Measurements from ENCODE around the gene GPR21. TPM values are rescaled to one million over a fixed set of nuclear protein-coding genes. Genes with fewer than 3 reads are reported as not detected.

GPR21 gene
- total RNA-seq, 1 donor, result 1.4 TPM

DNA sequence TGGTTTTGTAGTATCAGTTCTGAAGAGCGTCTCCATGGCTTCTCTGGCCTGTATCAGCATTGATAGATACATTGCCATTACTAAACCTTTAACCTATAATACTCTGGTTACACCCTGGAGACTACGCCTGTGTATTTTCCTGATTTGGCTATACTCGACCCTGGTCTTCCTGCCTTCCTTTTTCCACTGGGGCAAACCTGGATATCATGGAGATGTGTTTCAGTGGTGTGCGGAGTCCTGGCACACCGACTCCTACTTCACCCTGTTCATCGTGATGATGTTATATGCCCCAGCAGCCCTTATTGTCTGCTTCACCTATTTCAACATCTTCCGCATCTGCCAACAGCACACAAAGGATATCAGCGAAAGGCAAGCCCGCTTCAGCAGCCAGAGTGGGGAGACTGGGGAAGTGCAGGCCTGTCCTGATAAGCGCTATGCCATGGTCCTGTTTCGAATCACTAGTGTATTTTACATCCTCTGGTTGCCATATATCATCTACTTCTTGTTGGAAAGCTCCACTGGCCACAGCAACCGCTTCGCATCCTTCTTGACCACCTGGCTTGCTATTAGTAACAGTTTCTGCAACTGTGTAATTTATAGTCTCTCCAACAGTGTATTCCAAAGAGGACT, 1.5 kb downstream of the GPR21 start:
- Histone ChIP-seq H4K20me1 (ENCODE audit: insufficient read depth, low read length) (peaks cover 3% of the 10 kb centered on the region), H3K4me2 (ENCODE audit: insufficient read depth, low read length) (no peak overlapping the region), H3K79me2 (ENCODE audit: insufficient read depth, low read length) (no peaks in the 10 kb centered on the region), H3K4me3 (ENCODE audit: insufficient read depth, low read length) (no peak overlapping the region), H2AFZ (ENCODE audit: low read length) (no peak overlapping the region), H3K36me3 (ENCODE audit: insufficient read depth, low read length) (peaks cover 10% of the 10 kb centered on the region), H3K27me3 (ENCODE audit: insufficient read depth, low read length) (no peaks in the 10 kb centered on the region), H3K4me1 (ENCODE audit: insufficient read depth, low read length) (peaks cover 17% of the 10 kb centered on the region), H3K9me3 (ENCODE audit: low read depth, low read length) (no peaks in the 10 kb centered on the region), H3K27ac (ENCODE audit: low read depth, low read length) (no peak overlapping the region)
- DNase-seq (ENCODE audit: insufficient read length, low spot score, missing footprints), result peak; percentile 51
- TF ChIP-seq, protein P1, sequence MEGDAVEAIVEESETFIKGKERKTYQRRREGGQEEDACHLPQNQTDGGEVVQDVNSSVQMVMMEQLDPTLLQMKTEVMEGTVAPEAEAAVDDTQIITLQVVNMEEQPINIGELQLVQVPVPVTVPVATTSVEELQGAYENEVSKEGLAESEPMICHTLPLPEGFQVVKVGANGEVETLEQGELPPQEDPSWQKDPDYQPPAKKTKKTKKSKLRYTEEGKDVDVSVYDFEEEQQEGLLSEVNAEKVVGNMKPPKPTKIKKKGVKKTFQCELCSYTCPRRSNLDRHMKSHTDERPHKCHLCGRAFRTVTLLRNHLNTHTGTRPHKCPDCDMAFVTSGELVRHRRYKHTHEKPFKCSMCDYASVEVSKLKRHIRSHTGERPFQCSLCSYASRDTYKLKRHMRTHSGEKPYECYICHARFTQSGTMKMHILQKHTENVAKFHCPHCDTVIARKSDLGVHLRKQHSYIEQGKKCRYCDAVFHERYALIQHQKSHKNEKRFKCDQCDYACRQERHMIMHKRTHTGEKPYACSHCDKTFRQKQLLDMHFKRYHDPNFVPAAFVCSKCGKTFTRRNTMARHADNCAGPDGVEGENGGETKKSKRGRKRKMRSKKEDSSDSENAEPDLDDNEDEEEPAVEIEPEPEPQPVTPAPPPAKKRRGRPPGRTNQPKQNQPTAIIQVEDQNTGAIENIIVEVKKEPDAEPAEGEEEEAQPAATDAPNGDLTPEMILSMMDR (IDR thresholded peaks at IDR 0.05; ENCODE audit: extremely low read depth, low read depth, low read length), result no peak

DNA sequence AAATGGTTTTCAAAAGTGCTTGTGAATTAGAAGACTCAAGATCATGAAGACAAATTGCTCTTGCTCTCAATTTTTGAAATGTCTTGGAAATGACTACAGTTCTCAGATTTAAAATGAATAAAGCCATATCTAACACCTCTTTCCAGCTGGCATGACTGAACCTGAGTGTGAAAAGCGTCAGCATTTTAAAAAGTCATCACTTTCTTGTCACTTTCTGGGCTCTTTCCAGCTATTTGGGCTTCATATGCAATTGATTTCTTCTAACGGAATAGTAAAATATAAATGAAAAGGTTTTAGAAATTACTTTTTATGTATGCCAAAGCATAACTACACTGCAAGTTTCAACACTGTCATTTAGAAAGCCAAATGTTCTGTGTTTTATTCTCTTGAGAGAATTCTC, 2.3 kb downstream of the GPR21 start:
- Histone ChIP-seq H3K27ac (ENCODE audit: low read depth, low read length) (no peak overlapping the region), H3K27me3 (ENCODE audit: insufficient read depth, low read length) (no peaks in the 10 kb centered on the region), H3K79me2 (ENCODE audit: insufficient read depth, low read length) (no peaks in the 10 kb centered on the region), H3K4me1 (ENCODE audit: insufficient read depth, low read length) (peaks cover 17% of the 10 kb centered on the region), H3K9me3 (ENCODE audit: low read depth, low read length) (no peaks in the 10 kb centered on the region), H3K4me2 (ENCODE audit: insufficient read depth, low read length) (no peak overlapping the region), H4K20me1 (ENCODE audit: insufficient read depth, low read length) (peaks cover 3% of the 10 kb centered on the region), H2AFZ (ENCODE audit: low read length) (no peak overlapping the region), H3K36me3 (ENCODE audit: insufficient read depth, low read length) (peaks cover 10% of the 10 kb centered on the region), H3K4me3 (ENCODE audit: insufficient read depth, low read length) (no peak overlapping the region)
- TF ChIP-seq, protein P1 (IDR thresholded peaks at IDR 0.05; ENCODE audit: extremely low read depth, low read depth, low read length), result no peak
- DNase-seq (ENCODE audit: insufficient read length, low spot score, missing footprints), result no peak

DNA sequence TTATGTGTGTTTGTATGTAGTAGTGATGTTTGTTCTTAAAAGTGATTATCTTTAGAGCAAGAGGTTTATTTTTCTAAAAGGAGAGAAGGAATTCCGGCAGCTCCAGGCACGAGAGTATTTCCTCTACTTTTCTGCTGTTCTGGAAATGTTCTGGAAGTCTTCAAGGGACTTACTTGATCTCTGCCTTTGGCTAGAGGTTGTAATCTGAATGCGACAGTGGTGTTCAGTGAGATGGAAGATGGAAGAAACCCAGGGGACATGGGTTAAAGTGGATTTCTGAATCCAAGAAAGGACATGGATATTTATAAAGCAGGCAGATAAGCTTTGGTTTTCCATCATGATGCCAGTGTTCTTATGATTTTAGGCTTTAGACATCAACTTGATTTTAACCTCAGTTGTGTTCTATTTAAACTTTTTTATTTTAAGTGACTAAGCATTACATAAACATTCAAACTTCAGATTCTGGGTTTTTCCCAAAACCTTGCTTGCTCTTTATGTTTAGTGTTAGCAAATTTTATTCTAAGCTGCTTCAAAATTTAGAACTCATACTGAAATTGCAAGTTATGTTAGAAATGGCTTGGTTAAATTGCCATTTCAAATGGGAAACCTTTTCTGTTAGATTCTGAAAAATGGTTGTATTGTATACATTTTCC, 3.6 kb downstream of the GPR21 start:
- TF ChIP-seq, protein P1 (IDR thresholded peaks at IDR 0.05; ENCODE audit: extremely low read depth, low read depth, low read length), result no peak
- no peak for DNase-seq (ENCODE audit: insufficient read length, low spot score, missing footprints)
- peaks cover 17% of the 10 kb centered on the region for H3K4me1 ChIP-seq (ENCODE audit: insufficient read depth, low read length)

DNA sequence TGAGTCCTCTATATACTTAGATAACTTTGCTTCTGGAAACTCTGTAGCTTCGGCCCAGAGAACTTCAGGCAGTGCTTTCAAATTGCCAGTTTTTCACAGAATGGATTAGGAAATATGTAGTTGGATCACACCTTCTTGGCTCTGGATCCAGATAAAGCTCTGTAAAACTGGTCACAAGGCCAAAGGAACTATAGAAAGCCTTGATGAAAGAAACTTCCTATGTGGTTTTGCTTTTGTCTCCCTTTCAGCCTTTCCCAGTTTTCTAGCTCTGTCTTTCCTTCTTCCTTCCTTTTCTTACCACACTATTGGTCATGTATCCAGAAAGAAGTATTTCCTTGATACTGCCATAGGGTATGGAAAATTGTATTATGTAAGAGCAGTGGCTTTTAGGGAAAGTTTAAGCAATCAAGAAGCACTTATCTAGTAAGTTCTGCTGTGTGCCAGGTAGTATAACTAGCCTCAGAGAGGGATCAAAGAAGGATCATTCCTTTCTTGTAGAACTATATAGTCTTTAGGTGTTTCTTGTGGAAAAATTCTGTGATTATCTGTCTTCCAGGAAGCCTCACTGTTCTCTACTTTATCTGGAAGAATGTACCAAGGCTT, 6.3 kb downstream of the GPR21 start:
- Histone ChIP-seq H3K9me3 (ENCODE audit: low read depth, low read length) (no peaks in the 10 kb centered on the region), H3K79me2 (ENCODE audit: insufficient read depth, low read length) (no peaks in the 10 kb centered on the region), H3K4me2 (ENCODE audit: insufficient read depth, low read length) (no peak overlapping the region), H3K4me1 (ENCODE audit: insufficient read depth, low read length) (peaks cover 12% of the 10 kb centered on the region), H4K20me1 (ENCODE audit: insufficient read depth, low read length) (peaks cover 3% of the 10 kb centered on the region), H3K4me3 (ENCODE audit: insufficient read depth, low read length) (no peak overlapping the region), H3K27ac (ENCODE audit: low read depth, low read length) (no peak overlapping the region), H2AFZ (ENCODE audit: low read length) (no peak overlapping the region), H3K27me3 (ENCODE audit: insufficient read depth, low read length) (no peaks in the 10 kb centered on the region), H3K36me3 (ENCODE audit: insufficient read depth, low read length) (peaks cover 9% of the 10 kb centered on the region)
- no peak for DNase-seq (ENCODE audit: insufficient read length, low spot score, missing footprints)
- TF ChIP-seq, protein P1 (IDR thresholded peaks at IDR 0.05; ENCODE audit: extremely low read depth, low read depth, low read length), result no peak

More for the DNA sequence above, 3.6 kb downstream of the GPR21 start:
- Histone ChIP-seq H3K4me2 (ENCODE audit: insufficient read depth, low read length) (peak overlapping the region; percentile 29), H3K36me3 (ENCODE audit: insufficient read depth, low read length) (peaks cover 10% of the 10 kb centered on the region), H3K27me3 (ENCODE audit: insufficient read depth, low read length) (no peaks in the 10 kb centered on the region), H2AFZ (ENCODE audit: low read length) (peak overlapping the region; percentile 28), H3K9me3 (ENCODE audit: low read depth, low read length) (no peaks in the 10 kb centered on the region), H4K20me1 (ENCODE audit: insufficient read depth, low read length) (peaks cover 3% of the 10 kb centered on the region), H3K27ac (ENCODE audit: low read depth, low read length) (peak overlapping the region; percentile 40), H3K79me2 (ENCODE audit: insufficient read depth, low read length) (no peaks in the 10 kb centered on the region), H3K4me3 (ENCODE audit: insufficient read depth, low read length) (no peak overlapping the region)
